HFFc6 (cell line): ENCODE results near the gene FBXL16. TPM values are rescaled to one million over a fixed set of nuclear protein-coding genes. Genes with fewer than 3 reads are reported as not detected.

Experiments used
- DNase-seq: peaks from one replicate; pipeline ENCODE4 v3.0.0-alpha.2; 2018
- H3K27ac Mint-ChIP-seq: 2 replicates; pipeline ENCODE4 v1.8.0; 2020; ENCODE audit warnings: mild to moderate bottlenecking, mixed read lengths
- H3K27me3 Mint-ChIP-seq: 2 replicates; pipeline ENCODE4 v1.8.0; 2021; ENCODE audit warnings: mild to moderate bottlenecking, moderate library complexity, mixed read lengths; ENCODE audit not compliant: insufficient read depth
- H3K36me3 Mint-ChIP-seq: 2 replicates; pipeline ENCODE4 v1.8.0; 2021; ENCODE audit warnings: low read depth, mixed read lengths
- H3K4me1 Mint-ChIP-seq: 2 replicates; pipeline ENCODE4 v1.8.0; 2020; ENCODE audit warnings: low read depth, mixed read lengths
- H3K4me3 Mint-ChIP-seq: 2 replicates; pipeline ENCODE4 v1.8.0; 2020; ENCODE audit warnings: mild to moderate bottlenecking, moderate library complexity, mixed read lengths
- H3K9me3 Mint-ChIP-seq: 2 replicates; pipeline ENCODE4 v1.8.0; 2020; ENCODE audit warnings: mild to moderate bottlenecking, mixed read lengths
- CTCF ChIP-seq: fragments of 200-600 bp; sonication (generic); IDR thresholded peaks from 2 replicates; pipeline ENCODE4 v1.5.0; 2021; ENCODE audit warnings: antibody characterized with exemption, mild to moderate bottlenecking
- total RNA-seq, 6 experiments: library from RNA; stranded (reverse); fragmentation: NEBNext Ultra II Directional; extraction: Animal tissue kit (Norgen Biotek cat#: 25700); gene quantifications; 2 replicates in 1 of 6; 3 replicates in 5 of 6; pipeline ENCODE4 v1.2.3, GENCODE V29; 2021

FBXL16 gene
- total RNA-seq, 6 experiments from 2014 or later: 0.05 TPM; not detected in 5

GRCh38 chr16:672371-672770 is 33.2 kb downstream of the FBXL16 start:
- no peaks in the 10 kb centered on the region for H3K4me1 Mint-ChIP-seq
- DNase-seq: no peak
- H3K9me3 Mint-ChIP-seq: no peaks in the 10 kb centered on the region
- peaks cover 3% of the 10 kb centered on the region for H3K27me3 Mint-ChIP-seq
- H3K4me3 Mint-ChIP-seq: no peak overlapping the region
- TF ChIP-seq CTCF: no peak
- H3K36me3 Mint-ChIP-seq: no peaks in the 10 kb centered on the region
- H3K27ac Mint-ChIP-seq: no peak overlapping the region

- peaks cover 3% of the 10 kb centered on the region for H3K27me3 Mint-ChIP-seq
- no peaks in the 10 kb centered on the region for H3K9me3 Mint-ChIP-seq
- no peaks in the 10 kb centered on the region for H3K4me1 Mint-ChIP-seq
- no peaks in the 10 kb centered on the region for H3K36me3 Mint-ChIP-seq
- no peak overlapping the region for H3K4me3 Mint-ChIP-seq
- TF ChIP-seq CTCF: no peak
- no peak for DNase-seq
- H3K27ac Mint-ChIP-seq: no peak overlapping the region
These were observed 34.1 kb downstream of the FBXL16 start for GRCh38 chr16:671353-672131.

GRCh38 chr16:670485-671352 is 34.9 kb downstream of the FBXL16 start:
- no peaks in the 10 kb centered on the region for H3K4me1 Mint-ChIP-seq

GRCh38 chr16:669666-670065 is 35.9 kb downstream of the FBXL16 start:
- Mint-ChIP-seq H3K27ac (no peak overlapping the region), H3K4me1 (no peaks in the 10 kb centered on the region), H3K4me3 (no peak overlapping the region), H3K9me3 (no peaks in the 10 kb centered on the region), H3K27me3 (no peaks in the 10 kb centered on the region; the same call in 1 of the 2 replicates), H3K36me3 (no peaks in the 10 kb centered on the region)
- TF ChIP-seq CTCF: no peak
- DNase-seq: no peak

More at GRCh38 chr16:670485-671352, 34.9 kb downstream of the FBXL16 start:
- Mint-ChIP-seq H3K27me3 (peaks cover 3% of the 10 kb centered on the region), H3K4me3 (no peak overlapping the region), H3K9me3 (no peaks in the 10 kb centered on the region), H3K36me3 (no peaks in the 10 kb centered on the region), H3K27ac (no peak overlapping the region)
- no peak for DNase-seq
- TF ChIP-seq CTCF: no peak

GRCh38 chr16:668519-669171 is 37.0 kb downstream of the FBXL16 start:
- Mint-ChIP-seq H3K36me3 (no peaks in the 10 kb centered on the region), H3K9me3 (no peaks in the 10 kb centered on the region), H3K4me1 (no peaks in the 10 kb centered on the region), H3K27me3 (no peaks in the 10 kb centered on the region; the same call in 1 of the 2 replicates), H3K27ac (no peak overlapping the region; the same call in 1 of the 2 replicates), H3K4me3 (peak overlapping the region; percentile 84)
- no peak for TF ChIP-seq CTCF
- no peak for DNase-seq
